Cardiac muscle cell (in vitro differentiated cells and primary cell): ENCODE measurements around the gene COG5. TPM values are rescaled to one million over a fixed set of nuclear protein-coding genes. Genes with fewer than 3 reads are reported as not detected.

Experiments used
- DNase-seq, 2 donors: peaks; one replicate each; pipeline versions ENCODE4 v3.0.0 to v3.0.0-alpha.2; 2010 to 2017; ENCODE audit warnings: low read depth in 1 of 2, low spot score in 1 of 2
- H3K27ac ChIP-seq: fragments of 200-600 bp; sonication (generic); 2 replicates; pipeline ENCODE4 v1.5.1; 2016
- H3K27me3 ChIP-seq: fragments of 200-600 bp; sonication (generic); 2 replicates; pipeline ENCODE4 v1.6.0; 2016; ENCODE audit warnings: control low read depth
- H3K36me3 ChIP-seq: fragments of 200-600 bp; sonication (generic); 2 replicates; pipeline ENCODE4 v1.5.1; 2016; ENCODE audit warnings: control low read depth
- H3K4me1 ChIP-seq: fragments of 200-600 bp; sonication (generic); 2 replicates; pipeline ENCODE4 v1.8.1; 2017; ENCODE audit warnings: low read depth, mild to moderate bottlenecking, mixed run types
- H3K4me3 ChIP-seq: fragments of 200-600 bp; sonication (generic); 2 replicates; pipeline ENCODE4 v1.5.1; 2016; ENCODE audit warnings: mild to moderate bottlenecking
- H3K9me3 ChIP-seq: fragments of 200-600 bp; sonication (generic); 2 replicates; pipeline ENCODE4 v1.5.1; 2017; ENCODE audit warnings: low read depth, mild to moderate bottlenecking, control low read depth
- CTCF ChIP-seq: IDR thresholded peaks from 2 replicates; pipeline ENCODE4 v1.5.1; 2012; ENCODE audit warnings: low read depth, mild to moderate bottlenecking, low read length
- polyA plus RNA-seq: library from polyadenylated mRNA; unstranded; fragments of >200 nt; fragmentation: Nextera tagmentation; extraction: Ambion mirVana; gene quantifications from 2 replicates; pipeline ENCODE4 v1.2.1, GENCODE V29; 2016
- total RNA-seq: library from RNA; depleted of rRNA; stranded (reverse); fragments of >200 nt; gene quantifications from 2 replicates; pipeline ENCODE4 v1.2.3, GENCODE V29; 2016

The COG5 gene
- total and polyA plus RNA-seq, 2 experiments from 2014 or later: 20.4 to 63.1 TPM

GRCh38 chr7:107528461-107528860, 35.3 kb downstream of the COG5 start:
- H3K4me3 ChIP-seq: no peak overlapping the region
- H3K36me3 ChIP-seq: peaks cover 4% of the 10 kb centered on the region
- no peaks in the 10 kb centered on the region for H3K27me3 ChIP-seq
- no peaks in the 10 kb centered on the region for H3K4me1 ChIP-seq
- no peak overlapping the region for H3K27ac ChIP-seq
- no peaks in the 10 kb centered on the region for H3K9me3 ChIP-seq
- TF ChIP-seq CTCF: no peak
- peak in 1 of 2 donors; percentile 45 for DNase-seq

- TF ChIP-seq CTCF: no peak
- DNase-seq: no peak
- Histone ChIP-seq H3K27ac (no peak overlapping the region), H3K4me3 (no peak overlapping the region), H3K9me3 (no peaks in the 10 kb centered on the region), H3K4me1 (no peaks in the 10 kb centered on the region), H3K27me3 (no peaks in the 10 kb centered on the region), H3K36me3 (peaks cover 4% of the 10 kb centered on the region)
Observed at GRCh38 chr7:107527196-107527595, 36.5 kb downstream of the COG5 start.

GRCh38 chr7:107526672-107527071, 37.0 kb downstream of the COG5 start:
- Histone ChIP-seq H3K9me3 (no peaks in the 10 kb centered on the region), H3K4me1 (no peaks in the 10 kb centered on the region), H3K27ac (no peak overlapping the region), H3K36me3 (peaks cover 4% of the 10 kb centered on the region), H3K27me3 (no peaks in the 10 kb centered on the region), H3K4me3 (no peak overlapping the region)
- no peak for DNase-seq
- no peak for TF ChIP-seq CTCF

- TF ChIP-seq CTCF: no peak
- DNase-seq: peak in 1 of 2 donors; percentile 21
- H3K27ac ChIP-seq: no peak overlapping the region
- H3K4me1 ChIP-seq: no peaks in the 10 kb centered on the region
- H3K27me3 ChIP-seq: no peaks in the 10 kb centered on the region
- no peak overlapping the region for H3K4me3 ChIP-seq
- H3K9me3 ChIP-seq: no peaks in the 10 kb centered on the region
- no peaks in the 10 kb centered on the region for H3K36me3 ChIP-seq
Observed at GRCh38 chr7:107506674-107507339, 56.9 kb downstream of the COG5 start.

- H3K9me3 ChIP-seq: no peaks in the 10 kb centered on the region
- H3K4me1 ChIP-seq: no peaks in the 10 kb centered on the region
- no peak overlapping the region for H3K4me3 ChIP-seq
- no peak overlapping the region for H3K27ac ChIP-seq
- no peaks in the 10 kb centered on the region for H3K36me3 ChIP-seq
- DNase-seq: peak in 1 of 2 donors; percentile 5
- no peaks in the 10 kb centered on the region for H3K27me3 ChIP-seq
- no peak for TF ChIP-seq CTCF
Observed at GRCh38 chr7:107505997-107506673, 57.6 kb downstream of the COG5 start.
